GM23338 (cell line): ENCODE measurements around the gene LYZ.

ENCODE experiments used
- CREB1 ChIP-seq: fragments of 250-450 bp; sonication (Bioruptor Pico); IDR thresholded peaks from 2 replicates; pipeline ENCODE4 v1.5.0; 2020; ENCODE audit warnings: low read depth, mild to moderate bottlenecking, moderate library complexity
- EZH2 ChIP-seq: fragments of 200-600 bp; sonication (generic); IDR thresholded peaks from one replicate; pipeline ENCODE4 v1.8.0; 2017; ENCODE audit warnings: antibody characterized with exemption, mild to moderate bottlenecking, low read depth; ENCODE audit not compliant: unreplicated experiment
- EZH2phosphoT487 ChIP-seq: fragments of 200-600 bp; sonication (generic); IDR thresholded peaks from one replicate; pipeline ENCODE4 v1.8.1; 2018; ENCODE audit warnings: antibody characterized with exemption; ENCODE audit not compliant: unreplicated experiment
- JUNB ChIP-seq: IDR thresholded peaks from one replicate; pipeline ENCODE4 v1.6.1; 2016; ENCODE audit warnings: antibody characterized with exemption; ENCODE audit not compliant: unreplicated experiment
- NANOG ChIP-seq: IDR thresholded peaks from 2 replicates; pipeline ENCODE4 v1.6.1; 2016; ENCODE audit warnings: antibody characterized with exemption, borderline replicate concordance
- POLR2AphosphoS5 ChIP-seq: IDR thresholded peaks from 2 replicates; pipeline ENCODE4 v1.6.1; 2016; ENCODE audit warnings: antibody characterized with exemption, low read depth
- REST ChIP-seq: IDR thresholded peaks from one replicate; pipeline ENCODE4 v1.6.1; 2018; ENCODE audit warnings: antibody characterized with exemption; ENCODE audit not compliant: unreplicated experiment
- STAT1 ChIP-seq: IDR thresholded peaks from one replicate; pipeline ENCODE4 v1.6.1; 2016; ENCODE audit warnings: antibody characterized with exemption; ENCODE audit not compliant: unreplicated experiment
- ZNF114 ChIP-seq: fragments of 250-450 bp; sonication (Bioruptor Pico); IDR thresholded peaks from 2 replicates; pipeline ENCODE4 v1.5.0; 2020; ENCODE audit warnings: mild to moderate bottlenecking, moderate library complexity
- ZNF331 ChIP-seq: fragments of 250-450 bp; sonication (Bioruptor Pico); IDR thresholded peaks from 2 replicates; pipeline ENCODE4 v1.5.0; 2020; ENCODE audit warnings: low read depth, mild to moderate bottlenecking, moderate library complexity
- TF ChIP-seq, protein P1 (sequence below), 2 experiments: fragments of 200-600 bp in 1 of 2; sonication (generic) in 1 of 2; conservative IDR thresholded peaks; 2 replicates each; pipeline versions ENCODE4 v1.5.1 to v1.6.1; 2016 to 2017; ENCODE audit warnings: antibody characterized with exemption in 2 of 2, low read depth in 2 of 2, mild to moderate bottlenecking in 2 of 2, moderate library complexity in 1 of 2
- TF ChIP-seq, protein P2 (sequence below): IDR thresholded peaks from 2 replicates; pipeline ENCODE4 v1.6.1; 2016; ENCODE audit warnings: antibody characterized with exemption
- TF ChIP-seq, protein P3 (sequence below): fragments of 250-450 bp; sonication (Bioruptor Pico); IDR thresholded peaks from 2 replicates; pipeline ENCODE4 v1.5.0; 2020; ENCODE audit warnings: mild to moderate bottlenecking, moderate library complexity

DNA sequence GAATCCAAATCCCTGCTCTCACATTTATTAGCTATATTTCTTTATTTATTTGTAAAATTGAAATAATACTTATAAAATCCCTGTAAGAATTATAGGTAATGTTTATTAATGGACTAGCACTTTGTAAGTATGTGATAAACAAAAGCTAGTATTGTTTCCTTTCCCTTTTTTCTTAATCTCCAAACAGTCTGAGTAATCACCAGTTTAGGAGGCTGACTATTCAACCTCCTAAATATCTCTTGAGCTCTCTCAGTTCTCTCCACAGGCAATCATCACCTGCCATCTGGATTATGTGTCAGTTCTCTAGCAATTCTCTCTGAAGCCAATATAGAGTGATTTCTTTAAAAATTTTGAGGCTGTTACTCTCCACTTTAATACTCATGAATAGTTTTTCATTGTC, 9.2 kb upstream of the LYZ start:
- TF ChIP-seq, protein P1, sequence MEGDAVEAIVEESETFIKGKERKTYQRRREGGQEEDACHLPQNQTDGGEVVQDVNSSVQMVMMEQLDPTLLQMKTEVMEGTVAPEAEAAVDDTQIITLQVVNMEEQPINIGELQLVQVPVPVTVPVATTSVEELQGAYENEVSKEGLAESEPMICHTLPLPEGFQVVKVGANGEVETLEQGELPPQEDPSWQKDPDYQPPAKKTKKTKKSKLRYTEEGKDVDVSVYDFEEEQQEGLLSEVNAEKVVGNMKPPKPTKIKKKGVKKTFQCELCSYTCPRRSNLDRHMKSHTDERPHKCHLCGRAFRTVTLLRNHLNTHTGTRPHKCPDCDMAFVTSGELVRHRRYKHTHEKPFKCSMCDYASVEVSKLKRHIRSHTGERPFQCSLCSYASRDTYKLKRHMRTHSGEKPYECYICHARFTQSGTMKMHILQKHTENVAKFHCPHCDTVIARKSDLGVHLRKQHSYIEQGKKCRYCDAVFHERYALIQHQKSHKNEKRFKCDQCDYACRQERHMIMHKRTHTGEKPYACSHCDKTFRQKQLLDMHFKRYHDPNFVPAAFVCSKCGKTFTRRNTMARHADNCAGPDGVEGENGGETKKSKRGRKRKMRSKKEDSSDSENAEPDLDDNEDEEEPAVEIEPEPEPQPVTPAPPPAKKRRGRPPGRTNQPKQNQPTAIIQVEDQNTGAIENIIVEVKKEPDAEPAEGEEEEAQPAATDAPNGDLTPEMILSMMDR (conservative IDR thresholded peaks at IDR 0.05; ENCODE audit: low read depth in 2 of 2), result no peak
- TF ChIP-seq POLR2AphosphoS5, result no peak
- no peak for TF ChIP-seq CREB1 (CRISPR knock-in tag)
- no peak for TF ChIP-seq EZH2
- no peak for TF ChIP-seq EZH2phosphoT487
- TF ChIP-seq NANOG, result no peak
- TF ChIP-seq, protein P2, sequence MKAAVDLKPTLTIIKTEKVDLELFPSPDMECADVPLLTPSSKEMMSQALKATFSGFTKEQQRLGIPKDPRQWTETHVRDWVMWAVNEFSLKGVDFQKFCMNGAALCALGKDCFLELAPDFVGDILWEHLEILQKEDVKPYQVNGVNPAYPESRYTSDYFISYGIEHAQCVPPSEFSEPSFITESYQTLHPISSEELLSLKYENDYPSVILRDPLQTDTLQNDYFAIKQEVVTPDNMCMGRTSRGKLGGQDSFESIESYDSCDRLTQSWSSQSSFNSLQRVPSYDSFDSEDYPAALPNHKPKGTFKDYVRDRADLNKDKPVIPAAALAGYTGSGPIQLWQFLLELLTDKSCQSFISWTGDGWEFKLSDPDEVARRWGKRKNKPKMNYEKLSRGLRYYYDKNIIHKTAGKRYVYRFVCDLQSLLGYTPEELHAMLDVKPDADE, result no peak
- no peak for TF ChIP-seq REST
- TF ChIP-seq JUNB, result no peak
- TF ChIP-seq STAT1, result no peak
- TF ChIP-seq ZNF331 (CRISPR knock-in tag), result no peak
- TF ChIP-seq ZNF114, result no peak
- TF ChIP-seq, protein P3, sequence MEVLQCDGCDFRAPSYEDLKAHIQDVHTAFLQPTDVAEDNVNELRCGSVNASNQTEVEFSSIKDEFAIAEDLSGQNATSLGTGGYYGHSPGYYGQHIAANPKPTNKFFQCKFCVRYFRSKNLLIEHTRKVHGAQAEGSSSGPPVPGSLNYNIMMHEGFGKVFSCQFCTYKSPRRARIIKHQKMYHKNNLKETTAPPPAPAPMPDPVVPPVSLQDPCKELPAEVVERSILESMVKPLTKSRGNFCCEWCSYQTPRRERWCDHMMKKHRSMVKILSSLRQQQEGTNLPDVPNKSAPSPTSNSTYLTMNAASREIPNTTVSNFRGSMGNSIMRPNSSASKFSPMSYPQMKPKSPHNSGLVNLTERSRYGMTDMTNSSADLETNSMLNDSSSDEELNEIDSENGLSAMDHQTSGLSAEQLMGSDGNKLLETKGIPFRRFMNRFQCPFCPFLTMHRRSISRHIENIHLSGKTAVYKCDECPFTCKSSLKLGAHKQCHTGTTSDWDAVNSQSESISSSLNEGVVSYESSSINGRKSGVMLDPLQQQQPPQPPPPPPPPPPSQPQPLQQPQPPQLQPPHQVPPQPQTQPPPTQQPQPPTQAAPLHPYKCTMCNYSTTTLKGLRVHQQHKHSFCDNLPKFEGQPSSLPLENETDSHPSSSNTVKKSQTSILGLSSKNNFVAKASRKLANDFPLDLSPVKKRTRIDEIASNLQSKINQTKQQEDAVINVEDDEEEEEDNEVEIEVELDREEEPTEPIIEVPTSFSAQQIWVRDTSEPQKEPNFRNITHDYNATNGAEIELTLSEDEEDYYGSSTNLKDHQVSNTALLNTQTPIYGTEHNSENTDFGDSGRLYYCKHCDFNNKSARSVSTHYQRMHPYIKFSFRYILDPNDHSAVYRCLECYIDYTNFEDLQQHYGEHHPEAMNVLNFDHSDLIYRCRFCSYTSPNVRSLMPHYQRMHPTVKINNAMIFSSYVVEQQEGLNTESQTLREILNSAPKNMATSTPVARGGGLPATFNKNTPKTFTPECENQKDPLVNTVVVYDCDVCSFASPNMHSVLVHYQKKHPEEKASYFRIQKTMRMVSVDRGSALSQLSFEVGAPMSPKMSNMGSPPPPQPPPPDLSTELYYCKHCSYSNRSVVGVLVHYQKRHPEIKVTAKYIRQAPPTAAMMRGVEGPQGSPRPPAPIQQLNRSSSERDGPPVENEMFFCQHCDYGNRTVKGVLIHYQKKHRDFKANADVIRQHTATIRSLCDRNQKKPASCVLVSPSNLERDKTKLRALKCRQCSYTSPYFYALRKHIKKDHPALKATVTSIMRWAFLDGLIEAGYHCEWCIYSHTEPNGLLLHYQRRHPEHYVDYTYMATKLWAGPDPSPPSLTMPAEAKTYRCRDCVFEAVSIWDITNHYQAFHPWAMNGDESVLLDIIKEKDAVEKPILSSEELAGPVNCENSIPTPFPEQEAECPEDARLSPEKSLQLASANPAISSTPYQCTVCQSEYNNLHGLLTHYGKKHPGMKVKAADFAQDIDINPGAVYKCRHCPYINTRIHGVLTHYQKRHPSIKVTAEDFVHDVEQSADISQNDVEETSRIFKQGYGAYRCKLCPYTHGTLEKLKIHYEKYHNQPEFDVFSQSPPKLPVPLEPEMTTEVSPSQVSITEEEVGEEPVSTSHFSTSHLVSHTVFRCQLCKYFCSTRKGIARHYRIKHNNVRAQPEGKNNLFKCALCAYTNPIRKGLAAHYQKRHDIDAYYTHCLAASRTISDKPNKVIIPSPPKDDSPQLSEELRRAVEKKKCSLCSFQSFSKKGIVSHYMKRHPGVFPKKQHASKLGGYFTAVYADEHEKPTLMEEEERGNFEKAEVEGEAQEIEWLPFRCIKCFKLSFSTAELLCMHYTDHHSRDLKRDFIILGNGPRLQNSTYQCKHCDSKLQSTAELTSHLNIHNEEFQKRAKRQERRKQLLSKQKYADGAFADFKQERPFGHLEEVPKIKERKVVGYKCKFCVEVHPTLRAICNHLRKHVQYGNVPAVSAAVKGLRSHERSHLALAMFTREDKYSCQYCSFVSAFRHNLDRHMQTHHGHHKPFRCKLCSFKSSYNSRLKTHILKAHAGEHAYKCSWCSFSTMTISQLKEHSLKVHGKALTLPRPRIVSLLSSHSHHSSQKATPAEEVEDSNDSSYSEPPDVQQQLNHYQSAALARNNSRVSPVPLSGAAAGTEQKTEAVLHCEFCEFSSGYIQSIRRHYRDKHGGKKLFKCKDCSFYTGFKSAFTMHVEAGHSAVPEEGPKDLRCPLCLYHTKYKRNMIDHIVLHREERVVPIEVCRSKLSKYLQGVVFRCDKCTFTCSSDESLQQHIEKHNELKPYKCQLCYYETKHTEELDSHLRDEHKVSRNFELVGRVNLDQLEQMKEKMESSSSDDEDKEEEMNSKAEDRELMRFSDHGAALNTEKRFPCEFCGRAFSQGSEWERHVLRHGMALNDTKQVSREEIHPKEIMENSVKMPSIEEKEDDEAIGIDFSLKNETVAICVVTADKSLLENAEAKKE (CRISPR knock-in tag), result no peak
